Measurements from ENCODE around the gene APLP2.
"Not testable (repeated sequence)": the region's sequence is repeated elsewhere in the genome, so short reads cannot be mapped to it uniquely, and the experiment has no call there.

Gene APLP2

GRCh38 chr11:130069659-130070108, at the start of gene APLP2:
Gene APLP2, plus strand, starts transcription at chr11:130069894. Its CDS starts 84 bp downstream, at chr11:130069978.
- peak; percentile 98 for DNase-seq (ENCODE audit: low spot score)

GRCh38 chr11:130020323-130020722, 49.4 kb upstream of the APLP2 start:
- DNase-seq (ENCODE audit: low spot score), result no peak

GRCh38 chr11:130021606-130022005, 48.1 kb upstream of the APLP2 start:
- DNase-seq (ENCODE audit: low spot score), result not testable (repeated sequence)

- no peak for DNase-seq (ENCODE audit: low spot score)
These were observed 46.9 kb upstream of the APLP2 start for GRCh38 chr11:130022799-130023198.

GRCh38 chr11:130023204-130023603, 46.5 kb upstream of the APLP2 start:
- DNase-seq (ENCODE audit: low spot score), result no peak

- DNase-seq (ENCODE audit: low spot score), result no peak
These were observed 45.3 kb upstream of the APLP2 start for GRCh38 chr11:130024361-130024760.

- no peak for DNase-seq (ENCODE audit: low spot score)
These were observed 44.3 kb upstream of the APLP2 start for GRCh38 chr11:130025371-130025770.

GRCh38 chr11:130029137-130029536, 40.6 kb upstream of the APLP2 start:
- DNase-seq (ENCODE audit: low spot score), result no peak

GRCh38 chr11:130031056-130031455, 38.6 kb upstream of the APLP2 start:
- no peak for DNase-seq (ENCODE audit: low spot score)

GRCh38 chr11:130031945-130032344, 37.7 kb upstream of the APLP2 start:
- no peak for DNase-seq (ENCODE audit: low spot score)

- no peak for DNase-seq (ENCODE audit: low spot score)
These were observed 36.8 kb upstream of the APLP2 start for GRCh38 chr11:130032931-130033330.

GRCh38 chr11:130034236-130034635, 35.5 kb upstream of the APLP2 start:
- no peak for DNase-seq (ENCODE audit: low spot score)

GRCh38 chr11:130037058-130037457, 32.6 kb upstream of the APLP2 start:
- no peak for DNase-seq (ENCODE audit: low spot score)

- no peak for DNase-seq (ENCODE audit: low spot score)
These were observed 31.7 kb upstream of the APLP2 start for GRCh38 chr11:130037881-130038585.

- no peak for DNase-seq (ENCODE audit: low spot score)
These were observed 29.3 kb upstream of the APLP2 start for GRCh38 chr11:130040281-130040940.

GRCh38 chr11:130042093-130042591, 27.6 kb upstream of the APLP2 start:
- no peak for DNase-seq (ENCODE audit: low spot score)

- DNase-seq (ENCODE audit: low spot score), result no peak
These were observed 26.1 kb upstream of the APLP2 start for GRCh38 chr11:130043575-130043974.

- no peak for DNase-seq (ENCODE audit: low spot score)
These were observed 22.6 kb upstream of the APLP2 start for GRCh38 chr11:130047141-130047540.

GRCh38 chr11:130049328-130049771, 20.3 kb upstream of the APLP2 start:
- no peak for DNase-seq (ENCODE audit: low spot score)

GRCh38 chr11:130050257-130050656, 19.4 kb upstream of the APLP2 start:
- DNase-seq (ENCODE audit: low spot score), result no peak

GRCh38 chr11:130051082-130051481, 18.6 kb upstream of the APLP2 start:
- no peak for DNase-seq (ENCODE audit: low spot score)

- DNase-seq (ENCODE audit: low spot score), result no peak
These were observed 17.1 kb upstream of the APLP2 start for GRCh38 chr11:130052567-130052966.

- no peak for DNase-seq (ENCODE audit: low spot score)
These were observed 14.7 kb upstream of the APLP2 start for GRCh38 chr11:130054966-130055365.

All from left forelimb (tissue), 1 donor.